HuH-7 (cell line): ENCODE data around the gene MORN1.

Experiments used
- DNase-seq: peaks from one replicate; pipeline ENCODE4 v3.0.0; 2011; ENCODE audit warnings: low spot score

Gene MORN1

DNA sequence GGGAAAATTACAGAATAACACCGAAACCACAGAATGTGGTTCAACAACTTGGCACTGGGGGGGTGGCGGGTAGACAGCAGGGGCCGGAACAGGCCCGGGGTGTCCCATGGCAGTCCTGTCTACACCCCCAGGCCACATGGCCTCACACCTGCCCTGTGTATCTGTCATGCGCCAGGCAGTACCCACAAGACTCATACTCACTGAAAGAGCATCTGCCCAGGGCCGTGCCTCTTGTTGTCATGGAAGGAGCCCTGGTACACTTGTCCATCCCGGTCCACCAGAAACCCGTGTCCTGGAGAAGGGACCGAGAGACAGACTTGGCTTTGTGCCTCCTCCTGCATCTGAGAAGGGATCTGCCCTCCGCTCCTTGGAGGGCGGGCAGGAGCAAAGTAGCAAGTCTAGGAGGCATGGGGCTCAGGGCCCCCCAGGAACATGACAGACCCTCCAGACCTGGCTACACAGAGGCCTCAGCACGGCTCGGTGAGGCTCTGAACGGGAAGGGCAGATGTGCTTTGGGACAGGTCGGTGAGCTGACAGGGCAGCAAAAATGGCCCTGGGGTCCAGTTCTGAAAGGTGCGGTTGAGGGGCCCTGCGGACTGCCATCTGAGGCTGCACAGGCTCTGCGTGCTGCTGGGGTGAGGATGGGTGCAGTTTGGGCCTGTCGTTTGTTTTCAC, 5.6 kb downstream of the MORN1 start:
- no peak for DNase-seq

DNA sequence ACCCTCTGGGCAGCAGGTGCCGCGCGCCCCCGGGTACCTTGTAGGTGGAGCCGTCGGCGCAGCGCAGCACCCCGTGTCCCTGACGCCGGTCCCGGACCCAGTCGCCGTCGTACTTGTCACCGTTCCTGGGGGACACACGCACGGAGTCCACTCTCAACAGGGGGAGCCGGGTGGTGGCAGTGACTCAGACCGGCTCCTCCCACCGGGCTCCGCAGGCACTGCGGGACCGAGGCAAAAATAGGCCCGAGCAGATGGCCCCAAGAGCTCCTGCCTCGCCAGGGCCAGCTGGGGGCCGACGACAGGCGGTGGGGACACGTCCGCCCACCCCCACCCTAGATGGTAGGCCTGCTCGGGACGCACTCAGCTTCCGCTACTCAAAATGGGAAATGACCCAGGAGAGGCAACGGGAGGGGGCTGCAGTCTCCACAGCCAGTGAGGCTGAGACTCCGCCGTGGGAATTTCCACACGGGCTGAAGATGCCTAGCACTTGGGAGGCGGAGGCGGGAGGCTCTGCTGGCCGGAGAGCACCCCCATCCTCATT, 6.3 kb downstream of the MORN1 start:
- DNase-seq, result peak; percentile 55

DNA sequence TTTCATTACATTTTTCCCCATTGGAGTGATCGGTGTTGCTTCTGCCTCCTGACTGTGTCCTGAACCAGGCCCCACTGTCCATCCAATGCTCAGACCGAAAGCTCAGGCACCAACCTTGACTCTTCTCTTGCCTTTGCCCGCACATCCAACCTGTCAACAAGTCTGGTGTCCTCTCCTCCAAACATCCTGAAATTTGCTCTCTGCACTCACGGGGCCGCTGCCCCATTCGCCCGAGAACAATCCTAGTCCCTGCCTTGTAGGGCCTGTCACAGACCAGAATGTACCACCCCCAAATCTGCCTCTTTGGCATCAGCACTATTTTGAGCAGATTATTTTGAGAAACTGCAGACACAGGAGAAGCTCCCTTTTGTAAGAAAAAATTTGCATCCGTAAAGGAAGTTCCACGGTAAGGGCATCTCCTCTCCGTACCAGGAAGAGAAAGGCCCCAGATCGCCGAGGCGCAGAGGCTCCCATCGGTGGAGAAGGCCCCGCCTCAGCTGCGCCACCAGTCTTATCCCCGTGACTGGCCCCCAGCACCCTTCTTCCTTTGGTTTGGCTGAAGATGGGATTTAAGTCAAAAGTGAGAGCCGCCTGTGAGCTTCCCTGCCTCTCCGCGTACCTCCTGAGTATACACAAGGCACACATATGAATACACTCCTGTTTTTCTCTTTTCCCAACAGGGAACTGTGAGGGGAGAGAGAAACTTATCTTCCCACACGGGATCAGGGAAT, 7.1 kb downstream of the MORN1 start:
- no peak for DNase-seq

GRCh38 chr1:2383576-2383975, 7.8 kb downstream of the MORN1 start:
- no peak for DNase-seq

GRCh38 chr1:2382621-2383361, 8.6 kb downstream of the MORN1 start:
- peak; percentile 91 for DNase-seq

DNA sequence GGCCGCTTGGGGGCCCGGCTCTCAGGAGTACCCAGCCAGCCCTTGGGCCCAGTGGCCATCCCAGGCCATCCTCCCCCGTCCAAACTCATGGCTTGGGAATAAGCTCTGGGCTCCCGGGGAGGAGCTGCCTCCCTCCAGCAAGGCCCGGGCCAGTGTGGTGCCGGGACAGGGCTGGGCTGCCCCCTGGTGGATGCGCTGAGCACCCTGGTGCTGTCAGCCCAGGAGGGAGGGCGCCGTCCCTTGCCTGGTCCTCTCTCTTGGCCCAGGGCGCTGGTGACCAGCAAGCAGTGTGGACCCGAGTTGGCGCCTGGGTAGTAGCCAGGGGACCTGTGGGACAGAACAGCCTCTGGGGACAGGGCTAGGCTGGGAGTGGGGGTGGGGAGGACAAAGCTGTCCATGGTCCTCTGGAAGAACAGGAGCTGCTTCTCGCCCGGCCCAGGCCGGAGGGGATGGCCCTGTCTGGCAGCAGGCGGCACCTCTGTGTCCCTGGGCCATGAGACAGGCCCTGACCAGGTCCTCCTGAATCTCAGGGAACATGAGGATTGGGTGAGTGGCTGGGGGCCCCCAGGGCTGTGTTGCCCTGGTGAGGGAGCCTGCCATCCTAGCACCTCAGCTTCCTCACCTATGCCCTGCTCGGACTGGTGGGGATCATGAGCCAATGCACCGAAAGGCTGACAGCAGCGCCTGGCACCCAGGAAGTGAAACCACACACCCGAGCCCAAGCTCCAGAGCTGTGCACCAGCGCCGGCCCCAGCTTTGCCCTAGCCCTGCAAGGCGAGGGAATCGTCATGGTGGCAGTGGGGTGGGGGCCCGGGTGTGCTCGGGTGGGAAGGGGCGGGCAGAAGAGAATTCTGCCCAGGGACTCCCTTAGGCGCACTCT, 9.4 kb downstream of the MORN1 start:
- DNase-seq, result peak; percentile 99

GRCh38 chr1:2380816-2381591, 10.3 kb downstream of the MORN1 start:
- no peak for DNase-seq

GRCh38 chr1:2379733-2380404, 11.5 kb downstream of the MORN1 start:
- DNase-seq, result no peak

GRCh38 chr1:2378956-2379732, 12.2 kb downstream of the MORN1 start:
- no peak for DNase-seq

- no peak for DNase-seq
Observed at GRCh38 chr1:2378441-2378851, 12.9 kb downstream of the MORN1 start.

- no peak for DNase-seq
Observed at GRCh38 chr1:2377751-2378440, 13.5 kb downstream of the MORN1 start.

DNA sequence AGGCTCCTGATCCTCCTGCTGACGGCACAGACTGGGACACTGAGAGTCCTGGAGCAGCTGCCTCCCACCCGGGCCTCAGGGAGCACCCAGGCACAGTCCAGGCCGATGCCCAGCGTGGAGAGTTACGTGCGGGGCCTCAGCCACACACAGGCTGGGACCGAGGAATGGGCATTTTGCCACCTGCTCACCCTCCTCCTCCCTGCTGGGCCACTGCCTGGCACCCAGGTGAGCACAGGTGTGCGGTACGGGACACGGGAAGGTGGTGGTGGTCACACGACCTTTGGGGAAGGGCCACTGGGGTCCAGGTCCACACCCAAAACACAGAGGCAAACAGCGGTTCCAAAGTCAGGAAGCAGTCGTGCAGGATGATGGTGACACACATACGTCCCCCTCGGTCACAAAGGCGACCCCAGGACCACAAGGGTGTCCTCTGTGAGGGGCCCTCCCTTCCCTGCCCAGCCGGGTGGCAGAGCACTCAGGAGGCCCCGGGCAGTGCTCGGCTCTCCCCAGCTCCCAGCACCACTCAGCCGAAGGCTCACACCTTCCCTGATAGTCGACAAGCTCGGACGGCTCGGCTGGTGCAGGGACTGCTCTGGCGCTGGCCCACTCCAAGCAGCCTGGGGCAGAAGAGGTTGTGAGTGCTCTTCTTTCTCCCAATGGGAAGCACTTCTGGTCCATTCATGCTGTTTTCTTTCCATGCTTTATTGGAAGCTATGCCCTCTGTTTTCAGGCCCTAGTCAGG, 14.3 kb downstream of the MORN1 start:
- DNase-seq, result no peak

DNA sequence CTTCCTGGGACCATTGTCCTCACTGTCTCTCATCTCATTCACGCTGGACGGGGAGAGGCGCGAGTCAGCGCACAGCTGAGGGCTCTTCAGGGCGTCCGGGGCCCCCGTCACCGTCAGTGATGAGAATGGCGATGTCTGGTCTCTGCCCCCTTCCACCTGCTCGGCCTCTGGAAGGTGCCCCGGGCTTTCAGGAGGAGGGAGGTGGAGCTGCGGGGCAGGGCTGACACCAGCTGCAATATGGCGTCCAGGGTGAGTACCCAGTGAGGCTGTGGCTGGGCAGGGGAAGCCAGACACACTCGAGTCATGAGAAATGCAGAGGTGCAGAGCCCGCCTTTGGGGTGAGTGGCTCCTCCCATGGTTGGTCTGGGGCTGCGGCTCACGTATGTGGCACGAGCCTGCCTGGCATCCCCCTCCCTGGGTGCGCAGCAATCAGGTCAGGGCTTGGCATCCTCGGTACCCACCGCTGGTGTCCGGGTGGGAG, 15.1 kb downstream of the MORN1 start:
- no peak for DNase-seq

- DNase-seq, result no peak
Observed at GRCh38 chr1:2375923-2376260, 15.5 kb downstream of the MORN1 start.

GRCh38 chr1:2375246-2375922, 16.0 kb downstream of the MORN1 start:
- DNase-seq, result no peak

DNA sequence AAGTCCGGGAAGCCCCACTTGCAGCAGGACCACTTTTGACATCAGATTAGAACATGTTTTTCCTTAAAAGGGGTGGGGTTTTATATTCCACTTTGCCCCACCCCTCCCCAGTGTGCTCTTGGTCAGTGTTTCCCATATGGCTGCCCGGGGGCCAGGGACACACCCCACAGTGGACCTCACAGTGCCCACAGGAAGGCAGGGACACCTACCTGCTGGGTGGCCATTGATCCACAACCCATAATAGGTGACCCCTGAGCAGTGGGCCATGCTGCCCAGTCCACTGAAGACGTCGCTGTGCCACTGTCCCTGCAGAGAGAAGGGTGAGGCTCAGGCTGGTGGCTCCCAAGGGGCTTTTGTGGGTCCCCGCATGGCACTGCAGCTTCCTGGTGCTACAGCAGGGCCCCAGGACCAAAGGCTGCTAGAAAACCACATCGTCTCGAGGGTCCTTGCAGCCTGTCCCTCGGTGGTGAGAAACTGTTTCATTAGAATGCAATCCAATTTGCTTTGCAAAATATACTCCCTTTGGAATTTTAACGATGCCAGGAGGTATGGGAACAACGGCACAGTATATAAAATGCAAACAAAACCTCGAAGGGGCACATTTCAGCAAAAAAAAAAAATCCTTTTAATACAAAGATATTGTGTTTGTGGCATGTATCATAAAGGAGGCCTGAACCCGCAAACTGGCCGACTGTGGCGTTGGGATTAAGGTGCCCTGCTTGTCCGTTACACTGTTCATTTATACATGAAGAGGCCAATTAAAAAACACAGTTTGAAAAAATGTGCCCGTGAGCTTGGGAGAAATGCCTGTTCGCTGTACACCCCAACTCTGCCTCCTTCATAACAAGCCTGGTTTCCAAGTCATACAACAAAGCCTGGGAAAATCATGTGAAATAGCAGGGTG, 16.9 kb downstream of the MORN1 start:
- DNase-seq, result no peak
